ENCODE measurements around the gene ALKBH5. TPM values are rescaled to one million over a fixed set of nuclear protein-coding genes. Genes with fewer than 3 reads are reported as not detected.
A peak's percentile ranks its signal among the peaks of the same experiment; 100 is the strongest.

ALKBH5 gene
- total RNA-seq, 1 experiment from 2014 or later: 94.5 TPM

GRCh38 chr17:18235743-18236256 is 52.2 kb downstream of the ALKBH5 start:
- ATAC-seq (0 out of 2 replicates have a peak, but pooled peaks have one; percentile 16), DNase-seq (ENCODE audit: low read depth, low spot score) (no peak)
- H3K36me3 ChIP-seq (ENCODE audit: control insufficient read depth, insufficient read depth, low read length): no peaks in the 10 kb centered on the region
- in situ Hi-C loops (cut with HindIII; ENCODE audit: low pct_unique_long_range_greater_than_20kb, low sequenced_read_pairs): no loop called here
- no peak overlapping the region for H3K4me3 ChIP-seq (ENCODE audit: low read depth in 2 of 2, low read length in 2 of 2)
- no peak for TF ChIP-seq CTCF (IDR thresholded peaks at IDR 0.05)
- TF ChIP-seq TCF7L2 (IDR thresholded peaks at IDR 0.05; ENCODE audit: low read depth, low read length): no peak
- no peak for TF ChIP-seq POLR2AphosphoS5 (IDR thresholded peaks at IDR 0.05; ENCODE audit: low read depth, low read length)
- no peak for TF ChIP-seq REST (IDR thresholded peaks at IDR 0.05; ENCODE audit: insufficient read depth in 1 of 2, low read depth in 2 of 2, low read length in 1 of 2)
- TF ChIP-seq SIN3A (IDR thresholded peaks at IDR 0.05; ENCODE audit: borderline replicate concordance, insufficient read depth, low read depth, low read length): no peak
- POLR2A ChIA-PET: no interaction called here
- H3K4me1 ChIP-seq (ENCODE audit: control insufficient read depth, insufficient read depth, low read length): no peaks in the 10 kb centered on the region
- H3K27me3 ChIP-seq (ENCODE audit: control insufficient read depth, insufficient read depth, low read length): no peaks in the 10 kb centered on the region
- CTCF ChIA-PET: no interaction called here
- no peak overlapping the region for H3K27ac ChIP-seq (ENCODE audit: low read length)
- H3K9me3 ChIP-seq (ENCODE audit: control insufficient read depth, insufficient read depth, low read depth, low read length): no peaks in the 10 kb centered on the region
- no TSS peak for BruUV-seq (replicated peaks)
- intact Hi-C loops (cut with micrococcal nuclease; ENCODE audit: unreplicated experiment): no loop called here

GRCh38 chr17:18236494-18236893 is 52.9 kb downstream of the ALKBH5 start:
- intact Hi-C loops (cut with micrococcal nuclease; ENCODE audit: unreplicated experiment) (no loop called here), in situ Hi-C loops (cut with HindIII; ENCODE audit: low pct_unique_long_range_greater_than_20kb, low sequenced_read_pairs) (no loop called here)
- Histone ChIP-seq H3K36me3 (ENCODE audit: control insufficient read depth, insufficient read depth, low read length) (no peaks in the 10 kb centered on the region), H3K4me1 (ENCODE audit: control insufficient read depth, insufficient read depth, low read length) (no peaks in the 10 kb centered on the region), H3K27me3 (ENCODE audit: control insufficient read depth, insufficient read depth, low read length) (no peaks in the 10 kb centered on the region), H3K4me3 (ENCODE audit: low read depth in 2 of 2, low read length in 2 of 2) (no peak overlapping the region), H3K27ac (ENCODE audit: low read length) (no peak overlapping the region), H3K9me3 (ENCODE audit: control insufficient read depth, insufficient read depth, low read depth, low read length) (no peaks in the 10 kb centered on the region)
- ChIA-PET CTCF (no interaction called here), POLR2A (no interaction called here)
- BruUV-seq (replicated peaks): no TSS peak
- DNase-seq (ENCODE audit: low read depth, low spot score) (no peak), ATAC-seq (no peak)
- TF ChIP-seq POLR2AphosphoS5 (IDR thresholded peaks at IDR 0.05; ENCODE audit: low read depth, low read length) (no peak), REST (IDR thresholded peaks at IDR 0.05; ENCODE audit: insufficient read depth in 1 of 2, low read depth in 2 of 2, low read length in 1 of 2) (no peak), CTCF (IDR thresholded peaks at IDR 0.05) (no peak), TCF7L2 (IDR thresholded peaks at IDR 0.05; ENCODE audit: low read depth, low read length) (no peak), SIN3A (IDR thresholded peaks at IDR 0.05; ENCODE audit: borderline replicate concordance, insufficient read depth, low read depth, low read length) (no peak)
